PC-3 (cell line): Measurements from ENCODE around the gene ADRA2B. TPM values are rescaled to one million over a fixed set of nuclear protein-coding genes. Genes with fewer than 3 reads are reported as not detected.

Experiments used
- ATAC-seq: fragments of 200-7000 bp; cut with Tn5 transposase; 2 replicates; pipeline ENCODE4 v1.9.1; 2020; ENCODE audit warnings: mild to moderate bottlenecking, moderate library complexity
- BruUV-seq: library from RNA; stranded (reverse); fragments of 400-500 nt; replicated peaks from 2 replicates; lab custom pipeline; 2021; lab: Mats Ljungman, UMichigan
- CTCF ChIA-PET: fragments of 300-600 bp; sonication (Branson Sonifier 250); formaldehyde crosslinking; loops from one replicate; lab custom pipeline; 2022; ENCODE audit warnings: antibody characterized with exemption; lab: Charles Lee
- POLR2A ChIA-PET: fragments of 300-600 bp; sonication (Branson Sonifier 250); formaldehyde crosslinking; loops from one replicate; lab custom pipeline; 2022; ENCODE audit warnings: antibody characterized with exemption; ENCODE audit not compliant: unreplicated experiment; lab: Charles Lee
- DNase-seq: peaks from one replicate; pipeline ENCODE4 v3.0.0-alpha.2; 2015
- H2AFZ ChIP-seq: fragments of 300-600 bp; sonication (generic); 2 replicates; pipeline ENCODE4 v1.6.0; 2016; ENCODE audit warnings: antibody characterized with exemption, low read length
- H3F3A ChIP-seq: fragments of 300-600 bp; sonication (generic); one replicate; pipeline ENCODE4 v1.6.0; 2017; ENCODE audit warnings: antibody characterized with exemption, low read length, control low read depth, mild to moderate bottlenecking; ENCODE audit not compliant: unreplicated experiment
- H3K27ac ChIP-seq: fragments of 300-600 bp; sonication (generic); 2 replicates; pipeline ENCODE4 v1.5.1; 2016; ENCODE audit warnings: mild to moderate bottlenecking, low read length
- H3K27me3 ChIP-seq: fragments of 300-600 bp; sonication (generic); 2 replicates; pipeline ENCODE4 v1.6.1; 2016; ENCODE audit warnings: low read length, mixed read lengths
- H3K36me3 ChIP-seq: fragments of 300-600 bp; sonication (generic); 2 replicates; pipeline ENCODE4 v1.6.1; 2016; ENCODE audit warnings: low read depth, mixed run types, low read length, mixed read lengths
- H3K4me1 ChIP-seq: fragments of 300-600 bp; sonication (generic); 2 replicates; pipeline ENCODE4 v1.5.1; 2016; ENCODE audit warnings: low read length; ENCODE audit not compliant: insufficient read depth
- H3K4me2 ChIP-seq: fragments of 300-600 bp; sonication (generic); 2 replicates; pipeline ENCODE4 v1.6.0; 2016; ENCODE audit warnings: low read length
- H3K4me3 ChIP-seq: fragments of 300-600 bp; sonication (generic); 2 replicates; pipeline ENCODE4 v1.5.1; 2016; ENCODE audit warnings: mild to moderate bottlenecking, low read length, mixed read lengths
- H3K79me2 ChIP-seq: fragments of 300-600 bp; sonication (generic); 2 replicates; pipeline ENCODE4 v1.6.1; 2017; ENCODE audit warnings: low read length, mixed read lengths
- H3K9ac ChIP-seq: fragments of 300-600 bp; sonication (generic); 2 replicates; pipeline ENCODE4 v1.6.0; 2016; ENCODE audit warnings: mild to moderate bottlenecking, low read length
- H3K9me2 ChIP-seq: fragments of 300-600 bp; sonication (generic); replicated peaks from 2 replicates; pipeline ENCODE4 v1.6.1; 2016; ENCODE audit warnings: mixed run types, low read length, mixed read lengths
- H3K9me3 ChIP-seq: fragments of 300-600 bp; sonication (generic); 2 replicates; pipeline ENCODE4 v1.6.1; 2016; ENCODE audit warnings: low read length, mixed read lengths
- H4K20me1 ChIP-seq: fragments of 300-600 bp; sonication (generic); 2 replicates; pipeline ENCODE4 v1.6.1; 2016; ENCODE audit warnings: low read length, mixed read lengths
- EZH2 ChIP-seq: fragments of 300-600 bp; sonication (generic); IDR thresholded peaks from one replicate; pipeline ENCODE4 v1.6.1; 2017; ENCODE audit warnings: antibody characterized with exemption, mild to moderate bottlenecking, low read length; ENCODE audit not compliant: unreplicated experiment
- EZH2phosphoT487 ChIP-seq: fragments of 300-600 bp; sonication (generic); IDR thresholded peaks from 2 replicates; pipeline ENCODE4 v1.6.1; 2018; ENCODE audit warnings: mild to moderate bottlenecking, antibody characterized with exemption, low read length, borderline replicate concordance
- intact Hi-C: fragments of 100-400 bp; cut with micrococcal nuclease; formaldehyde crosslinking; loops from 2 replicates; pipeline ENCODE4 v1.9.0; 2023
- total RNA-seq: library from RNA; depleted of rRNA; stranded (reverse); fragments of >200 nt; gene quantifications from 2 replicates; pipeline ENCODE4 v1.2.3, GENCODE V29; 2014
- TF ChIP-seq, protein P1 (sequence below): fragments of 300-600 bp; sonication (generic); conservative IDR thresholded peaks from 2 replicates; pipeline ENCODE4 v1.5.1; 2017; ENCODE audit warnings: antibody characterized with exemption, low read depth, mild to moderate bottlenecking, low read length

Gene ADRA2B
- total RNA-seq, 1 experiment from 2014 or later, result not detected

DNA sequence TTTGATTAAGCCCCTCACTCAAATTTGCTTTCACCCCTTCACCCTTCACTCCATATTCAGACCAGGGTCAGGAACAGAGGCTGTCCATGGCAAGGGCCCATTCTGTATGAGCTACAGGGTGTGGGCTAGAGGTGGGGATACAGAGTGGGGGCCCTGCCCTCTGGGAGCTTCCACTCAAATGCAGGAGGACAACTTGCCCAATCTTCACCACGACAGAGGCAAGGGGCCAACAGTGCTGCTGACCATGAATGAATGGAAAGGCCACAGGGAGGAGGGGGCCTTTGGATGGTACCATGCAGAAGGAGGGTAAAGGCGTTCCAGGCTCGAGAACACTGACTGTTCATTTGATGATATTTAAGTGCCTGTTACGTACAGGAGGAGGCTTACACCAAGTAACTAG lies 22.8 kb downstream of the ADRA2B start:
- TF ChIP-seq EZH2phosphoT487 (no peak), EZH2 (no peak)
- TF ChIP-seq, protein P1, sequence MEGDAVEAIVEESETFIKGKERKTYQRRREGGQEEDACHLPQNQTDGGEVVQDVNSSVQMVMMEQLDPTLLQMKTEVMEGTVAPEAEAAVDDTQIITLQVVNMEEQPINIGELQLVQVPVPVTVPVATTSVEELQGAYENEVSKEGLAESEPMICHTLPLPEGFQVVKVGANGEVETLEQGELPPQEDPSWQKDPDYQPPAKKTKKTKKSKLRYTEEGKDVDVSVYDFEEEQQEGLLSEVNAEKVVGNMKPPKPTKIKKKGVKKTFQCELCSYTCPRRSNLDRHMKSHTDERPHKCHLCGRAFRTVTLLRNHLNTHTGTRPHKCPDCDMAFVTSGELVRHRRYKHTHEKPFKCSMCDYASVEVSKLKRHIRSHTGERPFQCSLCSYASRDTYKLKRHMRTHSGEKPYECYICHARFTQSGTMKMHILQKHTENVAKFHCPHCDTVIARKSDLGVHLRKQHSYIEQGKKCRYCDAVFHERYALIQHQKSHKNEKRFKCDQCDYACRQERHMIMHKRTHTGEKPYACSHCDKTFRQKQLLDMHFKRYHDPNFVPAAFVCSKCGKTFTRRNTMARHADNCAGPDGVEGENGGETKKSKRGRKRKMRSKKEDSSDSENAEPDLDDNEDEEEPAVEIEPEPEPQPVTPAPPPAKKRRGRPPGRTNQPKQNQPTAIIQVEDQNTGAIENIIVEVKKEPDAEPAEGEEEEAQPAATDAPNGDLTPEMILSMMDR, result no peak
- no peaks in the 10 kb centered on the region for H4K20me1 ChIP-seq
- no peaks in the 10 kb centered on the region for H3K4me1 ChIP-seq
- no peak overlapping the region for H3K4me3 ChIP-seq
- intact Hi-C loops, result no loop called here
- no peaks in the 10 kb centered on the region for H3K79me2 ChIP-seq
- no peak overlapping the region for H3K4me2 ChIP-seq
- ChIA-PET CTCF (no interaction called here), POLR2A (no interaction called here)
- ATAC-seq (no peak), DNase-seq (no peak)
- H3K36me3 ChIP-seq, result no peaks in the 10 kb centered on the region
- H3K27ac ChIP-seq, result no peak overlapping the region
- H2AFZ ChIP-seq, result no peak overlapping the region
- no peak overlapping the region for H3K9ac ChIP-seq
- H3K27me3 ChIP-seq, result no peaks in the 10 kb centered on the region
- H3F3A ChIP-seq, result no peaks in the 10 kb centered on the region
- H3K9me3 ChIP-seq, result no peaks in the 10 kb centered on the region
- no TSS peak for BruUV-seq
- no peaks in the 10 kb centered on the region for H3K9me2 ChIP-seq

DNA sequence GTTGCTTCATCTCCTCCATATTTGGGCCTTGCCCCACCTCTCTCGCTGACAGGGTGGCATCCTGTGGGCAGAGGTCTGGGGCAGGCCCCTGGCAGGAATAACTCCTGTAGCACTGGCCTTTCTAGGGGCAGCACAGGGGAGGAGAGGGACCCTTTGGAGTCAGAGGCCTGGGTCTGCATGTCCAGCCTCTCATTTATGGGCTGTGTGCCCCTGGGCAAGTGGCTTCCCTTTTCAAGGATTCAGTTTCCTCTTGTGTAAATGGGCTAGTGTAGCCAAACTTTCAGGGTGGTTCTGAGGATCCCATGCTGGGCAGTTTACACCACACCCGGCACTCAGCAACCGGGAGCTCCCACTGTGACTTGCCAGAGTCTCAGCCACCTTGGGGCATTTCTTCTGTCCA lies 23.4 kb downstream of the ADRA2B start:
- intact Hi-C loops, result no loop called here
- ChIA-PET POLR2A (no interaction called here), CTCF (no interaction called here)
- DNase-seq, result no peak
- Histone ChIP-seq H3K27ac (no peak overlapping the region), H3K4me1 (no peaks in the 10 kb centered on the region), H3K27me3 (no peaks in the 10 kb centered on the region), H4K20me1 (no peaks in the 10 kb centered on the region), H3K4me2 (no peak overlapping the region), H3K4me3 (no peak overlapping the region), H3K36me3 (no peaks in the 10 kb centered on the region), H3F3A (no peaks in the 10 kb centered on the region), H3K9ac (no peak overlapping the region), H2AFZ (no peak overlapping the region), H3K9me2 (no peaks in the 10 kb centered on the region), H3K9me3 (no peaks in the 10 kb centered on the region), H3K79me2 (no peaks in the 10 kb centered on the region)
- TF ChIP-seq EZH2phosphoT487, result no peak
- TF ChIP-seq, protein P1, result no peak
- TF ChIP-seq EZH2, result no peak
- no peak for ATAC-seq
- BruUV-seq, result no TSS peak

DNA sequence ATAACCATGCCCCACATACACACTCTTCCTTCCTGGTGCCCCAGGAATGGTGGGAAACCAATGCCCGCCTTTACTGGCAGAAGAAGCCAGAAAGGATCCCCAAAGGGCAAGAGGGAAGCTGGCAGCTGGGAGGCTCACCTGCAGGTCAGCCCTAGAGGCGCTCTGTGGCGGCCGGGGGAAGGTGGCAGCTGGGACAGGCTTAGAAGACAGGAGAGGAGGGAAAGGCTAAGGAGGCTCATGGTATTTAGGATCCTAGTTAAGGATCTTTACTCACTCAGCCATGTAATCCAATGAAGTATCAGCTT lies 23.8 kb downstream of the ADRA2B start:
- Histone ChIP-seq H3K9me2 (no peaks in the 10 kb centered on the region), H2AFZ (no peak overlapping the region), H3K4me1 (no peaks in the 10 kb centered on the region), H3K79me2 (no peaks in the 10 kb centered on the region), H3F3A (no peaks in the 10 kb centered on the region), H3K4me3 (no peak overlapping the region), H3K4me2 (no peak overlapping the region), H3K9me3 (no peaks in the 10 kb centered on the region), H3K36me3 (no peaks in the 10 kb centered on the region), H3K9ac (no peak overlapping the region), H3K27ac (no peak overlapping the region), H4K20me1 (no peaks in the 10 kb centered on the region), H3K27me3 (no peaks in the 10 kb centered on the region)
- intact Hi-C loops, result no loop called here
- TF ChIP-seq EZH2 (no peak), EZH2phosphoT487 (no peak)
- TF ChIP-seq, protein P1, result no peak
- POLR2A ChIA-PET, result no interaction called here
- ATAC-seq (no peak), DNase-seq (no peak)
- BruUV-seq, result no TSS peak
- CTCF ChIA-PET, result no interaction called here
